GM19238 (cell line): ENCODE data around the gene FBN2.

Experiments used
- DNase-seq: peaks from one replicate; pipeline ENCODE4 v3.0.0; 2011; ENCODE audit warnings: low spot score; ENCODE audit not compliant: insufficient read length

The FBN2 gene

GRCh38 chr5:128538000-128538249 is at the start of gene FBN2:
TSS of gene FBN2 (minus strand) at chr5:128538245. CDS start at chr5:128537603, 642 bp downstream.
- no peak for DNase-seq

- no peak for DNase-seq
Observed at GRCh38 chr5:128587275-128587674, 49.2 kb upstream of the FBN2 start.

GRCh38 chr5:128586848-128587247 is 48.8 kb upstream of the FBN2 start:
- DNase-seq, result no peak

- no peak for DNase-seq
Observed at GRCh38 chr5:128579639-128580038, 41.6 kb upstream of the FBN2 start.

GRCh38 chr5:128579093-128579492 is 41.0 kb upstream of the FBN2 start:
- DNase-seq, result no peak

GRCh38 chr5:128574041-128574440 is 36.0 kb upstream of the FBN2 start:
- DNase-seq, result no peak

GRCh38 chr5:128572930-128573319 is 34.9 kb upstream of the FBN2 start:
- DNase-seq, result no peak

GRCh38 chr5:128572051-128572929 is 34.2 kb upstream of the FBN2 start:
- no peak for DNase-seq

- no peak for DNase-seq
Observed at GRCh38 chr5:128566178-128566577, 28.1 kb upstream of the FBN2 start.

- DNase-seq, result no peak
Observed at GRCh38 chr5:128559300-128560297, 21.6 kb upstream of the FBN2 start.

GRCh38 chr5:128553747-128554146 is 15.7 kb upstream of the FBN2 start:
- DNase-seq, result no peak

GRCh38 chr5:128551476-128551875 is 13.4 kb upstream of the FBN2 start:
- DNase-seq, result no peak

- no peak for DNase-seq
Observed at GRCh38 chr5:128549496-128549895, 11.5 kb upstream of the FBN2 start.

GRCh38 chr5:128546658-128547281 is 8.7 kb upstream of the FBN2 start:
- no peak for DNase-seq

GRCh38 chr5:128541385-128541784 is 3.3 kb upstream of the FBN2 start:
- DNase-seq, result no peak

GRCh38 chr5:128539038-128539429 is 989 bp upstream of the FBN2 start:
- no peak for DNase-seq

GRCh38 chr5:128538250-128539037 is 399 bp upstream of the FBN2 start:
- no peak for DNase-seq

- DNase-seq, result no peak
Observed at GRCh38 chr5:128537221-128537999, 635 bp downstream of the FBN2 start.

GRCh38 chr5:128536254-128537220 is 1.5 kb downstream of the FBN2 start:
- no peak for DNase-seq
